HepG2 (cell line): ENCODE results near the gene AP2S1. TPM values are rescaled to one million over a fixed set of nuclear protein-coding genes. Genes with fewer than 3 reads are reported as not detected.

ENCODE experiments used
- ARNTL ChIP-seq: sonication (generic); formaldehyde crosslinking; IDR thresholded peaks from 2 replicates; pipeline ENCODE4 v1.4.0; 2020; ENCODE audit warnings: mild to moderate bottlenecking, missing genetic modification reagents
- ATF5 ChIP-seq: sonication (generic); formaldehyde crosslinking; IDR thresholded peaks from 2 replicates; pipeline ENCODE4 v1.4.0; 2020; ENCODE audit warnings: mild to moderate bottlenecking, low read depth, missing genetic modification reagents
- CBFB ChIP-seq: sonication (generic); formaldehyde crosslinking; IDR thresholded peaks from 2 replicates; pipeline ENCODE4 v1.4.0; 2020; ENCODE audit warnings: missing genetic modification reagents
- GPBP1L1 ChIP-seq: sonication (generic); formaldehyde crosslinking; IDR thresholded peaks from 2 replicates; pipeline ENCODE4 v1.5.0; 2020; ENCODE audit warnings: mild to moderate bottlenecking, missing genetic modification reagents
- HMG20B ChIP-seq: conservative IDR thresholded peaks from 2 replicates; pipeline ENCODE4 v1.6.1; 2016; ENCODE audit warnings: missing genetic modification reagents, missing compliant biosample characterization
- HOXA3 ChIP-seq: sonication (generic); formaldehyde crosslinking; IDR thresholded peaks from 2 replicates; pipeline ENCODE4 v1.5.0; 2020; ENCODE audit warnings: missing genetic modification reagents
- IRF2 ChIP-seq: IDR thresholded peaks from 2 replicates; pipeline ENCODE4 v1.6.1; 2018; ENCODE audit warnings: missing genetic modification reagents, missing compliant biosample characterization
- JUN ChIP-seq: sonication (generic); formaldehyde crosslinking; IDR thresholded peaks from 2 replicates; pipeline ENCODE4 v1.4.0; 2020; ENCODE audit warnings: mild to moderate bottlenecking, missing genetic modification reagents
- KLF9 ChIP-seq: IDR thresholded peaks from 2 replicates; pipeline ENCODE4 v1.6.1; 2016; ENCODE audit warnings: low read depth
- PRDM15 ChIP-seq: sonication (generic); formaldehyde crosslinking; IDR thresholded peaks from 2 replicates; pipeline ENCODE4 v1.4.0; 2020; ENCODE audit warnings: missing genetic modification reagents
- STAT5B ChIP-seq: sonication (generic); formaldehyde crosslinking; IDR thresholded peaks from 2 replicates; pipeline ENCODE4 v1.4.0; 2020; ENCODE audit warnings: missing genetic modification reagents
- ZFP1 ChIP-seq: IDR thresholded peaks from 2 replicates; pipeline ENCODE4 v1.6.1; 2016
- ZFYVE20 ChIP-seq: sonication (generic); formaldehyde crosslinking; IDR thresholded peaks from 2 replicates; pipeline ENCODE4 v1.8.0; 2023; ENCODE audit warnings: low read depth, mild to moderate bottlenecking, moderate library complexity, missing genetic modification reagents, borderline replicate concordance
- ZNF451 ChIP-seq: sonication (generic); formaldehyde crosslinking; IDR thresholded peaks from 2 replicates; pipeline ENCODE4 v1.5.0; 2020; ENCODE audit warnings: mild to moderate bottlenecking, missing genetic modification reagents
- ZNF577 ChIP-seq: sonication (generic); formaldehyde crosslinking; IDR thresholded peaks from 2 replicates; pipeline ENCODE4 v1.4.0; 2020; ENCODE audit warnings: mild to moderate bottlenecking, low read depth, missing genetic modification reagents, borderline replicate concordance
- polyA plus RNA-seq, 8 experiments: library from polyadenylated mRNA; depleted of rRNA in 3 of 8; stranded (reverse) in 7 of 8; unstranded in 1 of 8; fragments of >200 nt; fragmentation: Illumina TruSeq in 4 of 8; extraction: Trizol in 4 of 8; gene quantifications; 2 replicates each; pipeline versions ENCODE4 v1.2.1 to v1.2.3, GENCODE V29; 2011 to 2016; ENCODE audit warnings: low read depth in 4 of 8, missing spikeins in 1 of 8, mixed read lengths in 1 of 8; ENCODE audit not compliant: insufficient read depth in 1 of 8
- total RNA-seq, 5 experiments: library from RNA; depleted of rRNA; stranded (reverse); fragments of >200 nt; fragmentation: Illumina TruSeq; extraction: Trizol; gene quantifications; 2 replicates each; pipeline ENCODE4 v1.2.3, GENCODE V29; 2016; ENCODE audit warnings: low read depth in 1 of 5
- TF ChIP-seq, protein P1 (sequence below): sonication (generic); formaldehyde crosslinking; IDR thresholded peaks from 2 replicates; pipeline ENCODE4 v1.5.1; 2020; ENCODE audit warnings: mild to moderate bottlenecking, moderate library complexity, missing genetic modification reagents
- TF ChIP-seq, protein P2 (sequence below): sonication (generic); formaldehyde crosslinking; IDR thresholded peaks from 2 replicates; pipeline ENCODE4 v1.4.0; 2020; ENCODE audit warnings: mild to moderate bottlenecking, missing genetic modification reagents

Gene AP2S1
- total and polyA plus RNA-seq, 2 of the 13 experiments (the other 11 are each of a cell fraction or from before 2014, with no cell fraction given): 45.2 to 86.1 TPM

- TF ChIP-seq, protein P1, sequence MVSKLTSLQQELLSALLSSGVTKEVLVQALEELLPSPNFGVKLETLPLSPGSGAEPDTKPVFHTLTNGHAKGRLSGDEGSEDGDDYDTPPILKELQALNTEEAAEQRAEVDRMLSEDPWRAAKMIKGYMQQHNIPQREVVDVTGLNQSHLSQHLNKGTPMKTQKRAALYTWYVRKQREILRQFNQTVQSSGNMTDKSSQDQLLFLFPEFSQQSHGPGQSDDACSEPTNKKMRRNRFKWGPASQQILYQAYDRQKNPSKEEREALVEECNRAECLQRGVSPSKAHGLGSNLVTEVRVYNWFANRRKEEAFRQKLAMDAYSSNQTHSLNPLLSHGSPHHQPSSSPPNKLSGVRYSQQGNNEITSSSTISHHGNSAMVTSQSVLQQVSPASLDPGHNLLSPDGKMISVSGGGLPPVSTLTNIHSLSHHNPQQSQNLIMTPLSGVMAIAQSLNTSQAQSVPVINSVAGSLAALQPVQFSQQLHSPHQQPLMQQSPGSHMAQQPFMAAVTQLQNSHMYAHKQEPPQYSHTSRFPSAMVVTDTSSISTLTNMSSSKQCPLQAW (CRISPR knock-in tag): peak; percentile 68; the same call in 1 of the 2 replicates
- peak; percentile 43; the same call in 1 of the 2 replicates for TF ChIP-seq ZNF451 (CRISPR knock-in tag)
- no peak for TF ChIP-seq ZFYVE20
- no peak; the same call in 1 of the 2 replicates for TF ChIP-seq CBFB (CRISPR knock-in tag)
- no peak for TF ChIP-seq JUN
- peak; percentile 75 for TF ChIP-seq HOXA3 (CRISPR knock-in tag)
- no peak for TF ChIP-seq STAT5B
- TF ChIP-seq HMG20B (CRISPR knock-in tag): no peak
- peak; percentile 98 for TF ChIP-seq IRF2 (CRISPR knock-in tag)
- TF ChIP-seq ATF5 (CRISPR knock-in tag): 0 out of 2 replicates have a peak, but pooled peaks have one; percentile 82
- no peak for TF ChIP-seq ZNF577 (CRISPR knock-in tag)
- TF ChIP-seq, protein P2, sequence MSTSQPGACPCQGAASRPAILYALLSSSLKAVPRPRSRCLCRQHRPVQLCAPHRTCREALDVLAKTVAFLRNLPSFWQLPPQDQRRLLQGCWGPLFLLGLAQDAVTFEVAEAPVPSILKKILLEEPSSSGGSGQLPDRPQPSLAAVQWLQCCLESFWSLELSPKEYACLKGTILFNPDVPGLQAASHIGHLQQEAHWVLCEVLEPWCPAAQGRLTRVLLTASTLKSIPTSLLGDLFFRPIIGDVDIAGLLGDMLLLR (CRISPR knock-in tag): no peak
- no peak for TF ChIP-seq ARNTL (CRISPR knock-in tag)
- TF ChIP-seq PRDM15: peak; percentile 76
- TF ChIP-seq GPBP1L1 (CRISPR knock-in tag): no peak
- TF ChIP-seq ZFP1 (CRISPR knock-in tag): no peak
- no peak for TF ChIP-seq KLF9 (CRISPR knock-in tag)
Observed at GRCh38 chr19:46850228-46851203, at the start of gene AP2S1 (continued).
